NCI-H1105 (cell line): ENCODE measurements around the gene GTF3C4.

Source experiments
- DNase-seq: peaks from one replicate; lab custom pipeline; 2025; lab: John Stamatoyannopoulos, UW

Gene GTF3C4

DNA sequence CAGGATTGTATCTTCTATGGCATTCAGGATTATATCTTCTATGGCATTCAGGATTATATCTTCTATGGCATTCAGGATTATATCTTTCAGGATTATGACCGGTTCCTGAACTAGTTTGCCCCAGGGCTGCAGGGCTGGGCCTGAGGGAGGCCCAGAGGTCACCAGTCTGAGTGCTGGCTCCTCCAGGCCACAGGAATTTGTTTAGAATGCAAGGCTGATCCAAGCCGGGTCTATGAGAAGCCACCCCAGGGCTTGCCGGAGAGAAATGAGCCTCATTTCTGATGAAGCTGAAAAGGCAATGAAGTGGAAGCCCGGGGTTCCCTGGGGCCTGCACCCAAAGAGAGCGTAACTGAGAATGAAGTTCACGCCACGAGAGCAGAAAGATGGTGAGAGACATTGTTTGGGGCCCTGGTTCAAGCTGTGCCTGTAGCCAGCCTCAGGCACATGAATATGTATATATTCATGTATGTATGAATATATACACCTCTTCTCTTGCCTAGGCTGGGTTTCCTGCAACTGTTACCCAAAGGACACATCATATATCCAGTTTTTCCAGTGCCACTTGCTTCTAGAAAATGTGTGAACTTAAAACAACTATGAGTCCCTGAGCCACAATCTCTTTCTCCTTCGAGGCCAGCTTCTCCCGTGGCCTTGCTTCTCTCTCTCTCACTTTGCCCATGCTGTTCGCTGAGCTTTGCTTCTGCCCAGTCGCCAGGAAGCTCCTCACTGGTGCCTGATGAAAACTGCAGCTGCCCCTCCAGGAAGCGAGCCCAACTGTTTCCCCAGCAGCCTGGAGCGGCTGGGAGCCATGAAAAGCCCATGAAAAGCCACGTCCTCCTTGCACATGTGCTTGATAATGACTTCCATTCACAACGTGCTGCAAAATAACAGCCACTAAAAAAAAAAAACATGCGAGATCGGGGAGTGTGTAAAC, 62.3 kb downstream of the GTF3C4 start:
- no peak for DNase-seq

DNA sequence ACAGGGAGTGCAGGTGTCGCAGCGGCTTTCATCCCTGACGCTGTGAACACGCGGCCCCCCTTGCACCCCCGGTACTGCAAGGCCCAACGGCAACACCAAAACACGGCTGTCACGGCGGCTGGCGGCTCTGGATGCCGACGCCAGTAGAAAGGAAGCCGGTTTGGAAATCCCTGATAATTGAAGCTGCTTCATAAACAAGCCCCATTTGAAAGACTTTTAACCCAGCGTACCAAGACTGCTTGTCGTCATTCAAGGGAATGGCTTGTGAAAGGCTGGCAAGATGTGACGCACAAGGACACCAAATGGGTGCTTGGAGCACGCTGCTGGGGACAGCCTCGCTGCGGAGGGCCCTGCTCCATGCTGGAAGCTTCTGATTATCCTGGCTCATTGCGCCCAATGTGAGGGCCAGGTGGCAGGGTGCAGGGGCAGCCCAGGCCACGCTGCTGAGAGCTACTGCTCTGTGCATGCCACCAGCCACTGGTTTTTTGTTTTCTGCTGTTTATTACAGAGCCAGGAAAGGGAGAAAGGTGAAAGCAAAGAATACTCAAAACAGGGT, 63.1 kb downstream of the GTF3C4 start:
- DNase-seq, result no peak

DNA sequence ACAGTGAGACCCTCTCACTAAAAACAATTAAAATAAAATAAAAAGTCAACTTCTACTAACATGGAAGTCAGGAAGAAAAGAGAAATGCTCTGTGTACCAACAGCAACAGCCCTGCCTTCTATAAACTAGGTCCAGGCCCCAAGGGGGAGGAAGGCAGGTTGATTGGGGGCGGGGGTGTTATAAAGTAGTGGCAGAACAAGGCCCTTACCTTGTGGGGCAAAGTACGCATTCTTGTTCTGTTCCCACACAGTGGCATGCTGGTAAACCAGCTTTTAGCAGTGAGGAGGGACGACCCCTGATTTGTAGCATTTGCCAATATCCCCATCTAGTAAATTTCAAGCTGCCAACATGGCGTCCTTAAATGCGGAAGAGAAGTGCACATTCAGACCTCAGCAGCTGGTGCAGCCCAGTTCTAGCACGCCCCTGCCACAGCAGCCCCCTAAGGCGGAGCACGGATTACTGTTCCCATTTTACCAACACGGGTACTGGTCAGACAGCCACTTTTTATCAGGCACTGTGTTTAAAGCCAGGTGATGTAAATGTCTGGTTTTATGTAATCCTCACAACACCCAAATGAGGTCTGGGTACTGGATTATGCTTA, 69.5 kb downstream of the GTF3C4 start:
- DNase-seq, result no peak

DNA sequence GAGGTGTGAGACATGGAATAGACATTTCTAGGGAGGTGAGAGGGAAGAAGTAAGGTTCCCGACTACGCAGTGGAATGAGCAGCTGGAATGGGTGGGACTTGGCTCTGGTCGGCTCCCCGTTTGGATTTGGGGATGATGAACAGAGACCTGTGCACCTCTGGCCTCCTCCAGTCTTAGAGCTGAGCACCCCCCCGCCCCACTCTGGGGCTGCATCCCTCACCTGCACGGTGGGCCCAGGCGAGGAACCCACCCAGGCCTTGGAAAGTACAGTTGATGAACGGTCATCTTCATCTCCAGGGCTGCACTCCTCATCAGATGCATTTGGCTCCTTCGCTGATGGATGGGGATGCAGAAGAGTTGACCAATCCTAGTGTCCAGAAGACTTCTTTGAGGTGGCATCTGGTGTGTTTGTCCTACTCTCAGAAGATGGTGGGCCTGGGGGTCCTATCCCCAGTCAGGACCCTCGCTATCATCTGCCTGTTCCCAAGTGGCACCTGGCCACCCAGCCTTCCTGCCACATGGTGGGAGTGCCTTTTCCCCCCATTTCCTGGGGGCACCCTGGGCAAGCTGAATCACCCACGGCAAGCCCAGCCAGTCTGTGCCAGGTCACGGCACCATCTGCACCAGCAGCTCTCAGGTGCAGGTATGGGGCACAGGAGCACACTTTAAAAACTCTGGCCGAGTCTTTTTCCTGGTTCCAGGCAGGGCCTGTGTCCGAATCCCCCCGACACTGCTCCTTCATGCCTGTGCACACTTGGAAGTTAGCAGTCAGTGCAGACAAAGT, 70.5 kb downstream of the GTF3C4 start:
- DNase-seq, result no peak

DNA sequence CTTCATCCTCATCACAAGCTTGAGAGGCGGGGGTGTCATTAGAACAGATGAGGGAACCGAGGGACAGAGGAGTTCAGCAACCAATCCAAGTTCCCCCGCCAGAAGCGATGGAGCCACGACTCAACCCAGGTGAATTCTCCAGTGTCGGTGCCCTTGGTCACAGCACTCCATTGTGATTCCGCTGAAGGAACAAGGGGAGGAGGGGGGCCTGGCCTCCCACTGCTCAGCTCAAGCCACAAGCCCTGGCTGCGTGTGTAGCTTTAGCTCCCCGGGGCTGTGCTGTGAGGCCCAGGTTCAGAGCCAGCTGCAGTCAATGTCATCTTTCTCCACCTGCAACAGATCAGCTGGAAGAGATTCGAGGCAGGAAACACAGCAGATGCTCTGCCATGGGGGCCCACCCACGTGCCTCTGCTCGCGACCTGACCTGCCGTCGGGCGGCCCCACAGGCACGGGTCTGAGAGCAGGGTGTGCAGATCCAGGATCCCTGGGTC, 72.6 kb downstream of the GTF3C4 start:
- no peak for DNase-seq

DNA sequence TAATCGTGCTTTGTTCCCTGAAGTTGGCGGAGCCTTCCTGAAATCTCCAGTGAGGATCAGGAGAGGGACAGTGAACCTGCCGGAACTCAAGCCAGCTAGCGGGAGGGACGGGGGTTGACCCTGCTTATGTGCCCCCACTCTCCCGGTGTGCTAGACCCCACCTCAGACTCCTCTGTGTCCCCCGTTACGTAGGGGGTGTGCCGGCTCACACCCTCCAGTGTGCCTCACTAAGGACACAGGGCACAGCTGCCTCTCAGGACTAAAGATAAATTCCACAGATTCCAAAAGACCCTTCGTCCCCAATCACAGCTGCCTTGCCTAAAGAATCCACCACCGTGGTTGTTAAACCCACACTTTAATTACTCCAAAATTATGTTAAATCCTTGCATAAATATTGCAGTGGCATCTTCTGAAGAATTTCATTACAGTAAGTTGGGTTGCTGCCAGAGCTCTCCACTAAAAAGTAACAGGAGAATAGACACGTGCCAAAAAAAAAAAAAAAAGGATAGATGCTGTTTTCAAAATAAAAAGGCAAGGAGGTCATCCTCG, 73.7 kb downstream of the GTF3C4 start:
- DNase-seq, result no peak
